Measurements from ENCODE around the gene DMBX1. TPM values are rescaled to one million over a fixed set of nuclear protein-coding genes. Genes with fewer than 3 reads are reported as not detected.

The DMBX1 gene
- total RNA-seq, 3 donors from 2014 or later: not detected

GRCh38 chr1:46492871-46493270 is 3.2 kb downstream of the DMBX1 start:
- peaks cover 11% of the 10 kb centered on the region for H3K4me1 ChIP-seq (ENCODE audit: low read depth)
- DNase-seq: no peak
- intact Hi-C loops (cut with DNase I, micrococcal nuclease): no loop called here
- no peaks in the 10 kb centered on the region for H3K9me3 ChIP-seq
- H3K4me3 ChIP-seq: no peak overlapping the region
- no peak for TF ChIP-seq CTCF (IDR thresholded peaks at IDR 0.05)
- no peaks in the 10 kb centered on the region for H3K36me3 ChIP-seq (ENCODE audit: low read depth)
- no peak for ATAC-seq

- Histone ChIP-seq H3K4me3 (no peak overlapping the region), H3K36me3 (ENCODE audit: low read depth) (no peaks in the 10 kb centered on the region), H3K4me1 (ENCODE audit: low read depth) (peaks cover 11% of the 10 kb centered on the region), H3K9me3 (no peaks in the 10 kb centered on the region)
- DNase-seq (no peak), ATAC-seq (no peak)
- no peak for TF ChIP-seq CTCF (IDR thresholded peaks at IDR 0.05)
- intact Hi-C loops (cut with DNase I, micrococcal nuclease): no loop called here
Observed at GRCh38 chr1:46493316-46494032, 3.8 kb downstream of the DMBX1 start.

GRCh38 chr1:46494910-46495309 is 5.3 kb downstream of the DMBX1 start:
- peaks cover 8% of the 10 kb centered on the region for H3K4me1 ChIP-seq (ENCODE audit: low read depth)
- H3K4me3 ChIP-seq: no peak overlapping the region
- TF ChIP-seq CTCF (IDR thresholded peaks at IDR 0.05): no peak
- DNase-seq (no peak), ATAC-seq (no peak)
- intact Hi-C loops (cut with DNase I, micrococcal nuclease): no loop called here
- H3K9me3 ChIP-seq: no peaks in the 10 kb centered on the region
- H3K36me3 ChIP-seq (ENCODE audit: low read depth): no peaks in the 10 kb centered on the region

DNA sequence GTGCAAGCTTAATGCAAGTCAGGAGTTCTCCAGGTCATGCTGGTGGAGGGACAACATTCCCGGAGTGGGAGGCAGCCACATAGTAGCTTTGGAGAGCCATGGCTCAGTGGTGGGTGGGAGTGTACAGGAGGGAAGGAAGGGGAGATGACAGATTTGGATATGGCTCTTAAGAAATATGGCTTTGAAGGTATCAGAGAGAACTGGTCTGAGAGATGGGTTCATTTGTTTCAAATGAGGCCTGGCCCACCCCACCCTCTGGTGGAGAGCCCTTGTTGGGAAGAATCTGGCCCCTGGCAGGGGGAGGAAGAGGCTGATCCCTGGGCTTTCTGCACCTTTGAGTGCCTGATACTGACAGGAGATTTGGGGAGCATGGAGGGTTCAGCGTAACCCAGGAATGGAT is 6.1 kb downstream of the DMBX1 start:
- no peak for TF ChIP-seq CTCF (IDR thresholded peaks at IDR 0.05)
- DNase-seq (no peak), ATAC-seq (no peak)
- H3K36me3 ChIP-seq (ENCODE audit: low read depth): no peaks in the 10 kb centered on the region
- no peaks in the 10 kb centered on the region for H3K9me3 ChIP-seq
- no peaks in the 10 kb centered on the region for H3K4me1 ChIP-seq (ENCODE audit: low read depth)
- H3K4me3 ChIP-seq: no peak overlapping the region
- intact Hi-C loops (cut with DNase I, micrococcal nuclease): no loop called here

DNA sequence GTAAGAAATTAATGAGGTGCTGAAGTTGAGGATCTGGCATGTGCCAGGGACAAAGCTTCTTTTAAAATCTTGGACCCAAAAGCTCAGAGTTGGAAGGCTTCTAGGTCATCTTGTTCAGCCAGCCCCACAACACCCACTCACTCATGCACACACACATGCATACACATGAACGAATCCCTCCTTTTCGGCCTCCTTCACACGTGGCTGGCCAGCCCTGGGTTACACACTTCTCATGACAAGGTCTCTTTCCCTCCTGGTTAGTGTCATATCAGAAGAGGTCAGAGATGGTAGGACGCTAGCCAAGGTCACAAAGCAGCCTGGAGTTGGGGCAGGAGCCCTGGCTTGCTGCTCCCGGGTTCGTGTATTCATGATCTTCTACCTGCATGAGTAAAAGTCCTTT is 6.9 kb downstream of the DMBX1 start:
- no peak for TF ChIP-seq CTCF (IDR thresholded peaks at IDR 0.05)

GRCh38 chr1:46497020-46497419 is 7.4 kb downstream of the DMBX1 start:
- ATAC-seq: no peak
- Histone ChIP-seq H3K4me1 (ENCODE audit: low read depth) (no peaks in the 10 kb centered on the region), H3K4me3 (no peak overlapping the region), H3K9me3 (no peaks in the 10 kb centered on the region), H3K36me3 (ENCODE audit: low read depth) (no peaks in the 10 kb centered on the region)
- intact Hi-C loops (cut with DNase I, micrococcal nuclease): no loop called here
- no peak for TF ChIP-seq CTCF (IDR thresholded peaks at IDR 0.05)
- no peak for DNase-seq

More for the DNA sequence above, 6.9 kb downstream of the DMBX1 start:
- DNase-seq (no peak), ATAC-seq (no peak)
- intact Hi-C loops (cut with DNase I, micrococcal nuclease): no loop called here
- Histone ChIP-seq H3K36me3 (ENCODE audit: low read depth) (no peaks in the 10 kb centered on the region), H3K4me1 (ENCODE audit: low read depth) (no peaks in the 10 kb centered on the region), H3K9me3 (no peaks in the 10 kb centered on the region), H3K4me3 (no peak overlapping the region)

Measured in mucosa of descending colon (tissue), 3 donors.